Endothelial cell of umbilical vein (primary cell): ENCODE measurements around the gene CA5A. TPM values are rescaled to one million over a fixed set of nuclear protein-coding genes. Genes with fewer than 3 reads are reported as not detected.
"Not testable (repeated sequence)": the region's sequence is repeated elsewhere in the genome, so short reads cannot be mapped to it uniquely, and the experiment has no call there.

Experiments
- BruUV-seq: library from RNA; stranded (reverse); fragments of 400-500 nt; replicated peaks from 2 replicates; lab custom pipeline; 2021; lab: Mats Ljungman, UMichigan
- CTCF ChIA-PET: fragments of 300-600, 350-600 bp; sonication (Branson Sonifier 250); formaldehyde crosslinking; loops from one replicate; lab custom pipeline; 2021; ENCODE audit warnings: antibody characterized with exemption, inconsistent platforms; lab: Charles Lee
- POLR2A ChIA-PET: fragments of 300-600, 350-600 bp; sonication (Branson Sonifier 250); formaldehyde crosslinking; loops from one replicate; lab custom pipeline; 2021; ENCODE audit warnings: antibody characterized with exemption, inconsistent platforms; lab: Charles Lee
- DNase-seq: peaks from one replicate; pipeline ENCODE4 v3.0.0-alpha.2; 2011; ENCODE audit warnings: low read depth, low spot score
- FAIRE-seq: peaks from 2 replicates; lab custom pipeline; 2011; peaks lifted over from hg19 to GRCh38; lab: Jason Lieb, UNC
- H2AFZ ChIP-seq: 2 replicates; pipeline ENCODE4 v1.6.0; 2012; ENCODE audit warnings: low read depth, low read length, control low read depth, inconsistent platforms
- H3K27ac ChIP-seq: 2 replicates; pipeline ENCODE4 v1.5.1; 2011; ENCODE audit warnings: low read depth, mild to moderate bottlenecking, control low read depth, low read length, moderate library complexity; ENCODE audit not compliant: insufficient read depth
- H3K27me3 ChIP-seq, 2 experiments: 2 replicates each; pipeline versions ENCODE4 v1.6.0 to v1.6.1; 2011; ENCODE audit warnings: low read length in 2 of 2, mixed read lengths in 1 of 2; ENCODE audit not compliant: control insufficient read depth in 2 of 2, insufficient read depth in 2 of 2
- H3K36me3 ChIP-seq, 2 experiments: 2 replicates in 1 of 2; 3 replicates in 1 of 2; pipeline ENCODE4 v1.5.1; 2011; ENCODE audit warnings: low read length in 2 of 2, mild to moderate bottlenecking in 1 of 2, moderate library complexity in 1 of 2; ENCODE audit not compliant: control insufficient read depth in 2 of 2, insufficient read depth in 2 of 2; ENCODE audit errors: extremely low read depth in 1 of 2
- H3K4me1 ChIP-seq: 3 replicates; pipeline ENCODE4 v1.5.1; 2011; ENCODE audit warnings: mild to moderate bottlenecking, low read length; ENCODE audit not compliant: control insufficient read depth, insufficient read depth; ENCODE audit errors: extremely low read depth
- H3K4me2 ChIP-seq: 2 replicates; pipeline ENCODE4 v1.6.1; 2011; ENCODE audit warnings: low read length, control low read depth, mixed read lengths; ENCODE audit not compliant: insufficient read depth
- H3K4me3 ChIP-seq, 3 experiments: fragments of 200-600 bp in 1 of 3; sonication (generic), shearing (Covaris generic) in 1 of 3; replicated peaks in 1 of 3; 2 replicates each; pipeline ENCODE4 v1.5.1; 2011 to 2016; ENCODE audit warnings: control low read depth in 3 of 3, low read length in 3 of 3, mild to moderate bottlenecking in 2 of 3, inconsistent platforms in 1 of 3, low read depth in 1 of 3, moderate library complexity in 1 of 3; ENCODE audit not compliant: insufficient read depth in 1 of 3
- H3K79me2 ChIP-seq: 2 replicates; pipeline ENCODE4 v1.6.0; 2012; ENCODE audit warnings: low read length, inconsistent platforms; ENCODE audit not compliant: control insufficient read depth, insufficient read depth
- H3K9ac ChIP-seq: replicated peaks from 2 replicates; pipeline ENCODE3; 2011; ENCODE audit warnings: low read length, control low read depth; ENCODE audit not compliant: insufficient read depth; ENCODE audit errors: extremely low read depth
- H3K9me1 ChIP-seq: replicated peaks from 3 replicates; pipeline ENCODE4 v1.6.0; 2011; ENCODE audit warnings: mild to moderate bottlenecking, low read length; ENCODE audit not compliant: control insufficient read depth, insufficient read depth; ENCODE audit errors: extremely low read depth
- H3K9me3 ChIP-seq: replicated peaks from 2 replicates; pipeline ENCODE4 v1.5.1; 2012; ENCODE audit warnings: low read length, inconsistent platforms; ENCODE audit not compliant: control insufficient read depth, insufficient read depth
- H4K20me1 ChIP-seq: replicated peaks from 2 replicates; pipeline ENCODE3; 2011; ENCODE audit warnings: mild to moderate bottlenecking, low read length; ENCODE audit not compliant: control insufficient read depth, insufficient read depth; ENCODE audit errors: extremely low read depth
- MAX ChIP-seq: IDR thresholded peaks from 2 replicates; pipeline ENCODE4 v1.6.1; 2011; ENCODE audit not compliant: insufficient read depth, insufficient read length
- MYC ChIP-seq: IDR thresholded peaks from one replicate; pipeline ENCODE4 v1.6.1; 2011; ENCODE audit warnings: mild to moderate bottlenecking, low read depth, low read length
- POLR2A ChIP-seq: IDR thresholded peaks from 2 replicates; pipeline ENCODE4 v1.6.1; 2012; ENCODE audit warnings: low read depth, mild to moderate bottlenecking, control low read depth, low read length
- POLR2AphosphoS5 ChIP-seq: IDR thresholded peaks from 2 replicates; pipeline ENCODE4 v1.6.1; 2012; ENCODE audit warnings: low read depth, mild to moderate bottlenecking, control low read depth, low read length, moderate library complexity; ENCODE audit not compliant: insufficient read depth
- dilution Hi-C: fragments of 300-500 bp; cut with MboI; formaldehyde crosslinking; loops from one replicate; pipeline ENCODE4 v1.15.0; 2019; ENCODE audit warnings: low sequenced_read_pairs; ENCODE audit not compliant: extremely low pct_ligation_motif_present
- intact Hi-C: fragments of 100-400 bp; cut with micrococcal nuclease; formaldehyde crosslinking; loops from one replicate; pipeline ENCODE4 v1.10.0; 2022
- polyA plus RNA-seq, 4 experiments: library from polyadenylated mRNA; depleted of rRNA in 3 of 4; stranded (reverse) in 3 of 4; unstranded in 1 of 4; fragments of >200 nt; gene quantifications; 2 replicates each; pipeline versions ENCODE4 v1.2.1 to v1.2.3, GENCODE V29; 2011 to 2012; ENCODE audit warnings: missing spikeins in 1 of 4
- total RNA-seq: library from RNA; stranded (reverse); gene quantifications from 2 replicates; pipeline ENCODE4 v1.2.3, GENCODE V29; 2021

Gene CA5A
- total and polyA plus RNA-seq, 2 donors (not counting 3 experiments of a cell fraction or from before 2014, with no cell fraction given): not detected

- DNase-seq, H3K4me2 ChIP-seq, H3K27me3 ChIP-seq, BruUV-seq, H3K4me3 ChIP-seq, H3K9me3 ChIP-seq, dilution Hi-C loops, FAIRE-seq, H3K27ac ChIP-seq, H3K9ac ChIP-seq, H3K4me1 ChIP-seq, H4K20me1 ChIP-seq, H3K9me1 ChIP-seq, intact Hi-C loops, H3K36me3 ChIP-seq: not testable (repeated sequence)
- ChIA-PET POLR2A (interaction anchor here (0.5 to 2.4 kb wide), 7 partner anchors 17 to 100 kb away, joined by 3 to 26 read pairs (median 3); no protein-coding TSS in a partner anchor), CTCF (interaction anchor here (0.6 to 9.6 kb wide), 4 partner anchors 20 to 102 kb away, joined by 3 to 470 read pairs (median 83); partner anchors contain the start of gene KLHDC4)
- peaks cover 39% of the 10 kb centered on the region for H3K79me2 ChIP-seq
- peak overlapping the region; percentile 68 for H2AFZ ChIP-seq
These were observed 66.4 kb downstream of the CA5A start for GRCh38 chr16:87869879-87870417.

GRCh38 chr16:87869061-87869878, 67.1 kb downstream of the CA5A start, which contains the start of gene SLC7A5:
Gene SLC7A5, minus strand, starts transcription at chr16:87869507. Its CDS starts 85 bp downstream, at chr16:87869422.
- BruUV-seq, H3K4me1 ChIP-seq, H3K36me3 ChIP-seq, intact Hi-C loops, H3K9me1 ChIP-seq, H4K20me1 ChIP-seq, H3K27me3 ChIP-seq, dilution Hi-C loops, H3K9me3 ChIP-seq: not testable (repeated sequence)
- FAIRE-seq: peak; percentile 90
- POLR2A ChIA-PET: interaction anchor here (0.5 to 2.4 kb wide), 7 partner anchors 16 to 100 kb away, joined by 3 to 26 read pairs (median 3); no protein-coding TSS in a partner anchor
- Histone ChIP-seq H3K4me3 (peak within 1 kb of the TSS; percentile 36 to 84 (median 59)), H3K79me2 (peaks cover 46% of the 10 kb centered on the region), H3K4me2 (peak within 1 kb of the TSS; percentile 66), H2AFZ (peak within 1 kb of the TSS; percentile 68), H3K9ac (peak within 1 kb of the TSS; percentile 54), H3K27ac (peak within 1 kb of the TSS; percentile 50)
- CTCF ChIA-PET: interaction anchor here (0.6 to 9.6 kb wide), 4 partner anchors 20 to 101 kb away, joined by 3 to 470 read pairs (median 83); partner anchors contain the start of gene KLHDC4
- DNase-seq: peak; percentile 66
- peak; percentile 98 for TF ChIP-seq POLR2AphosphoS5
- peak; percentile 84 for TF ChIP-seq MYC
- peak; percentile 84 for TF ChIP-seq MAX
- peak; percentile 93 for TF ChIP-seq POLR2A
